ENCODE results near the gene GMPR. TPM values are rescaled to one million over a fixed set of nuclear protein-coding genes. Genes with fewer than 3 reads are reported as not detected.

Gene GMPR
- total and polyA plus RNA-seq, 10 of the 15 experiments (the other 5 are each of a cell fraction or from before 2014, with no cell fraction given), result 0.15 to 1.8 (median 0.49) TPM; not detected in 1

- TF ChIP-seq JUNB (IDR thresholded peaks at IDR 0.05), result no peak
- no peak for TF ChIP-seq ATF7 (IDR thresholded peaks at IDR 0.05; ENCODE audit: low read depth)
- TF ChIP-seq SUZ12 (IDR thresholded peaks at IDR 0.05; ENCODE audit: unreplicated experiment), result no peak
- TF ChIP-seq MAX (IDR thresholded peaks at IDR 0.05; ENCODE audit: low read depth, low read length), result no peak
- no peak for TF ChIP-seq STAT3 (IDR thresholded peaks at IDR 0.05; ENCODE audit: low read depth, low read length)
- TF ChIP-seq HDAC2 (IDR thresholded peaks at IDR 0.05), result no peak
These were observed 82.9 kb downstream of the GMPR start (continued) for GRCh38 chr6:16321341-16321710.

GRCh38 chr6:16321826-16322225 lies 83.4 kb downstream of the GMPR start:
- H3K79me2 ChIP-seq (ENCODE audit: control insufficient read depth, insufficient read depth, low read length), result no peaks in the 10 kb centered on the region; the same call in 1 of the 2 replicates
- ATAC-seq (no peak), DNase-seq (ENCODE audit: low read depth, low spot score) (no peak), FAIRE-seq (no peak)
- no peak overlapping the region for H3K27ac ChIP-seq (ENCODE audit: control insufficient read depth, insufficient read depth)
- no peak overlapping the region for H2AFZ ChIP-seq (ENCODE audit: control insufficient read depth, low read depth, low read length)
- CTCF ChIA-PET, result interaction anchor here (0.9 to 9.3 kb wide), 3 partner anchors 11 to 449 kb away, joined by 4 to 53 read pairs (median 8); no protein-coding TSS in a partner anchor
- intact Hi-C loops (cut with micrococcal nuclease; ENCODE audit: unreplicated experiment), result no loop called here
- no peak for TF ChIP-seq MLLT1 (IDR thresholded peaks at IDR 0.05)
- TF ChIP-seq POLR2AphosphoS5 (IDR thresholded peaks at IDR 0.05; ENCODE audit: low read length), result no peak
- no peak for TF ChIP-seq SPI1 (IDR thresholded peaks at IDR 0.05; ENCODE audit: borderline replicate concordance, insufficient read depth, low read depth, low read length)
- TF ChIP-seq ZBTB4 (CRISPR knock-in tag; IDR thresholded peaks at IDR 0.05), result no peak
- no peak for TF ChIP-seq SMARCA5 (IDR thresholded peaks at IDR 0.05)
- no peak for TF ChIP-seq EGR1 (IDR thresholded peaks at IDR 0.05; ENCODE audit: borderline replicate concordance in 1 of 2, low read depth in 2 of 2, low read length in 2 of 2)
- no peak for TF ChIP-seq RUNX3 (IDR thresholded peaks at IDR 0.05; ENCODE audit: low read length)
- no peak overlapping the region for H3K9ac ChIP-seq (ENCODE audit: control insufficient read depth, insufficient read depth, low read length)
- RAD21 ChIA-PET (ENCODE audit: unreplicated experiment), result interaction anchor here (1.1 to 1.5 kb wide), 4 partner anchors 15 to 441 kb away, joined by 3 to 4 read pairs (median 3); no protein-coding TSS in a partner anchor
- no peaks in the 10 kb centered on the region for H3K27me3 ChIP-seq (replicated peaks in 1 of 2; ENCODE audit: control insufficient read depth in 2 of 2, insufficient read depth in 2 of 2, low read length in 1 of 2)
- WGBS (ENCODE audit: insufficient coverage, insufficient replicate concordance, low lambda C conversion rate, missing lambda C conversion rate), result 96% methylated on average over 11 of the region's 11 CpGs
- H3K4me1 ChIP-seq (ENCODE audit: control insufficient read depth, insufficient read depth, low read length), result peaks cover 30% of the 10 kb centered on the region
- no peaks in the 10 kb centered on the region for H4K20me1 ChIP-seq (ENCODE audit: control insufficient read depth, insufficient read depth)
- no peaks in the 10 kb centered on the region; the same call in 2 of the 3 replicates for H3K9me3 ChIP-seq (replicated peaks; ENCODE audit: control insufficient read depth, insufficient read depth, low read length)
- in situ Hi-C loops (cut with MboI), result no loop called here
- no TSS peak for BruUV-seq (replicated peaks)
- SMC1A ChIA-PET (ENCODE audit: uncharacterized antibody, unreplicated experiment), result interaction anchor here (1.0 to 3.3 kb wide), 4 partner anchors 13 to 107 kb away, joined by 3 to 13 read pairs (median 3); no protein-coding TSS in a partner anchor
- H3K36me3 ChIP-seq (ENCODE audit: control insufficient read depth in 2 of 2, insufficient read depth in 2 of 2, low read length in 1 of 2), result peaks cover 14 to 31% of the 10 kb centered on the region in 2 experiments; a peak in 3 of 4 replicates
- H3K4me3 ChIP-seq, result no peak overlapping the region
- POLR2A ChIA-PET, result no interaction called here
- H3K4me2 ChIP-seq (ENCODE audit: control insufficient read depth, insufficient read depth), result no peak overlapping the region
